Testis (tissue), 3 donors: Measurements from ENCODE around the gene GHRH. TPM values are rescaled to one million over a fixed set of nuclear protein-coding genes. Genes with fewer than 3 reads are reported as not detected.

ENCODE experiments used
- DNase-seq: peaks from one replicate; pipeline ENCODE4 v3.0.0-alpha.2; 2019
- H3K27ac ChIP-seq, 2 donors: fragments of 200-600 bp; sonication (generic); one replicate each; pipeline ENCODE4 v1.5.1; 2019
- H3K27me3 ChIP-seq: fragments of 200-600 bp; sonication (generic); one replicate; pipeline ENCODE4 v1.5.1; 2019
- H3K36me3 ChIP-seq: fragments of 200-600 bp; sonication (generic); one replicate; pipeline ENCODE4 v1.5.1; 2017; ENCODE audit warnings: low read depth; ENCODE audit errors: missing control alignments
- H3K4me1 ChIP-seq: fragments of 200-600 bp; sonication (generic); one replicate; pipeline ENCODE4 v1.5.1; 2019
- H3K4me3 ChIP-seq, 2 donors: fragments of 200-600 bp; sonication (generic); one replicate each; pipeline ENCODE4 v1.5.1; 2017 to 2019
- H3K9me3 ChIP-seq: fragments of 200-600 bp; sonication (generic); one replicate; pipeline ENCODE4 v1.5.1; 2017
- POLR2A ChIP-seq: fragments of 450-650 bp; IDR thresholded peaks from one replicate; pipeline ENCODE4 v1.6.1; 2017; ENCODE audit warnings: antibody characterized with exemption, mild to moderate bottlenecking, moderate library complexity
- WGBS, 2 donors: methylation state at CpG; one replicate each; pipeline ENCODE4 v1.1.5; 2018; 5-methylcytosine and 5-hydroxymethylcytosine counted together
- intact Hi-C: fragments of 100-400 bp; cut with DNase I; formaldehyde crosslinking; loops from one replicate; pipeline ENCODE4 v1.15.1; 2023; ENCODE audit warnings: low total_unique reads
- polyA plus RNA-seq: library from polyadenylated mRNA; stranded (reverse); fragments of 350-450 nt; fragmentation: Illumina TruSeq; extraction: RNeasy Lipid Tissue Mini Kit (QIAGEN cat#74804); gene quantifications from one replicate; pipeline ENCODE4 v1.2.3, GENCODE V29; 2014; ENCODE audit warnings: low read depth, low replicate concordance; ENCODE audit not compliant: insufficient read depth
- total RNA-seq, 2 donors: library from RNA; depleted of rRNA; stranded (reverse); fragments of >200 nt; gene quantifications; one replicate each; pipeline ENCODE4 v1.2.3, GENCODE V29; 2016
- TF ChIP-seq, protein P1 (sequence below), 3 experiments: fragments of 450-650 bp in 2 of 3; fragments of 200-600 bp in 1 of 3; sonication (generic) in 1 of 3; IDR thresholded peaks; one replicate each; pipeline ENCODE4 v1.5.1; 2016 to 2019; ENCODE audit warnings: antibody characterized with exemption in 3 of 3, mild to moderate bottlenecking in 2 of 3, moderate library complexity in 1 of 3

GHRH gene
- total and polyA plus RNA-seq, 3 donors from 2014 or later, result not detected

DNA sequence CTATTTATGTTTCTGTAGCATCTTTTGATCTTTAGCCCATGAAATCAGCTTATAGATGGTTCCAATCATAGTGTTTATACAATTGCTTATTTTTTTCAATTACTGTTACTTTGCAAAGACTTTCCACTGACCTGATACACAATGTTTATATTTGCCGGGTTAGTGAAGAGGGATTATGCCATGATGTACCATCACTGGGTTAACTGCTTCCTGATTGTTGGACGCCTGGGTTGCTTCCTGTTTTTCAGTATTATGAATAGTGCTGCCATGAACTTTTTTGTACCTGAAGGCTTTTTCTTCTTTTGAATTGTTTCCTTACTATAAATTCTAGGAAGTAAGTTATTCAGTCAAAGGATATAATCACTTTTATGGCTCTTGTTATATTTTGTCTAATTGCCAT is 34.8 kb upstream of the GHRH start:
- intact Hi-C loops, result no loop called here
- Histone ChIP-seq H3K27me3 (no peaks in the 10 kb centered on the region), H3K27ac (peak overlapping the region in 1 of 2 donors; percentile 80), H3K9me3 (no peaks in the 10 kb centered on the region), H3K4me1 (peaks cover 24% of the 10 kb centered on the region), H3K4me3 (no peak overlapping the region), H3K36me3 (no peaks in the 10 kb centered on the region)
- TF ChIP-seq POLR2A, result no peak
- TF ChIP-seq, protein P1, sequence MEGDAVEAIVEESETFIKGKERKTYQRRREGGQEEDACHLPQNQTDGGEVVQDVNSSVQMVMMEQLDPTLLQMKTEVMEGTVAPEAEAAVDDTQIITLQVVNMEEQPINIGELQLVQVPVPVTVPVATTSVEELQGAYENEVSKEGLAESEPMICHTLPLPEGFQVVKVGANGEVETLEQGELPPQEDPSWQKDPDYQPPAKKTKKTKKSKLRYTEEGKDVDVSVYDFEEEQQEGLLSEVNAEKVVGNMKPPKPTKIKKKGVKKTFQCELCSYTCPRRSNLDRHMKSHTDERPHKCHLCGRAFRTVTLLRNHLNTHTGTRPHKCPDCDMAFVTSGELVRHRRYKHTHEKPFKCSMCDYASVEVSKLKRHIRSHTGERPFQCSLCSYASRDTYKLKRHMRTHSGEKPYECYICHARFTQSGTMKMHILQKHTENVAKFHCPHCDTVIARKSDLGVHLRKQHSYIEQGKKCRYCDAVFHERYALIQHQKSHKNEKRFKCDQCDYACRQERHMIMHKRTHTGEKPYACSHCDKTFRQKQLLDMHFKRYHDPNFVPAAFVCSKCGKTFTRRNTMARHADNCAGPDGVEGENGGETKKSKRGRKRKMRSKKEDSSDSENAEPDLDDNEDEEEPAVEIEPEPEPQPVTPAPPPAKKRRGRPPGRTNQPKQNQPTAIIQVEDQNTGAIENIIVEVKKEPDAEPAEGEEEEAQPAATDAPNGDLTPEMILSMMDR (IDR thresholded peaks at IDR 0.05), result no peak
- 29 to 31% methylated on average over 2 of the region's 2 CpGs for WGBS, 2 donors
- no peak for DNase-seq

DNA sequence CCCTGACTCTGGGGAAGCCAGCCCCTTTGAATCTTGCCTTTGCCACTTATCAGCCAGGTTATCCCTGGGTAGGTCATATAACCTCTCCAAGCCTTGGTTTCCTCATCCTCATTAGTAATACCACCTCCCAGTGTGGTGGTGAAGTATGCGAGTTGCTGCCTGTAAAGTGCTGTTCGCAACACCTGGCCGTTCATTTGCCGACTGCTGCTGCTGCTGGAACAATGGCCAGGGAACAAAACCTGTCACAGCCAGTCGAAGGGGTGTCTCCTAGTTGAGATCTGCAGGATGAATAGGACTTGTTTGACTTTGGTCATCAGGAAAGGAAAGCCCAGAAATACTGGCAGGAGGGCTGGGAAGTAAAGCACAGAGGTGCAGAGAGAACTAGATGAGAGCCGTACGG is 34.0 kb upstream of the GHRH start:
- H3K4me3 ChIP-seq, result no peak overlapping the region
- H3K36me3 ChIP-seq, result no peaks in the 10 kb centered on the region
- 84 to 93% methylated on average over 7 of the region's 7 CpGs for WGBS, 2 donors
- H3K27me3 ChIP-seq, result no peaks in the 10 kb centered on the region
- no peak for TF ChIP-seq POLR2A
- TF ChIP-seq, protein P1 (IDR thresholded peaks at IDR 0.05), result no peak
- peaks cover 24% of the 10 kb centered on the region for H3K4me1 ChIP-seq
- H3K27ac ChIP-seq, result peak overlapping the region in 1 of 2 donors; percentile 80
- intact Hi-C loops, result no loop called here
- H3K9me3 ChIP-seq, result no peaks in the 10 kb centered on the region
- no peak for DNase-seq

DNA sequence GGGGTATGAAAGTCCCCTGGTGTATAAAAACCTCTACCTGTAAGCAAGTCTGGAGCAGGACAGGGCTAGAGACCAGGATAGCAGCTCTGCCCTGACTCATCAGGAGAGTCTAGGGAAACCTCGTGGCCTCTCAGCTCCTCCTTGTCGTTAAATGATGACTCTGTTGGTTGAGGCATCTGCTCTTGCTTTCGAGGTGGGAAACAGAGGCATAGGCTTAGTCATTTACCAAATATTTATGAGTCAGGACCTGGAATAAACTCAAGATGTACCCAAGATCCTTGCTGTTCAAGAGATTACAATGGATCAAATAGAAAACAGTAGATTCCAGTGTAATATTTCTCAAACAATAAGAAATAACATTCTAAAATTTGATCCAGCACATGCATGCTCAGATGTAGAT is 33.4 kb upstream of the GHRH start:
- Histone ChIP-seq H3K27ac (peak overlapping the region in 1 of 2 donors; percentile 8), H3K4me1 (peaks cover 24% of the 10 kb centered on the region), H3K27me3 (no peaks in the 10 kb centered on the region), H3K4me3 (no peak overlapping the region), H3K9me3 (no peaks in the 10 kb centered on the region), H3K36me3 (no peaks in the 10 kb centered on the region)
- 63 to 71% methylated on average over 3 of the region's 3 CpGs for WGBS, 2 donors
- intact Hi-C loops, result no loop called here
- no peak for TF ChIP-seq POLR2A
- TF ChIP-seq, protein P1 (IDR thresholded peaks at IDR 0.05), result no peak
- DNase-seq, result no peak

- Histone ChIP-seq H3K27me3 (no peaks in the 10 kb centered on the region), H3K4me1 (peaks cover 24% of the 10 kb centered on the region), H3K27ac (no peak overlapping the region), H3K9me3 (no peaks in the 10 kb centered on the region), H3K36me3 (no peaks in the 10 kb centered on the region), H3K4me3 (no peak overlapping the region)
- 88 to 90% methylated on average over 6 of the region's 6 CpGs for WGBS, 2 donors
- intact Hi-C loops, result no loop called here
- TF ChIP-seq POLR2A, result no peak
- TF ChIP-seq, protein P1 (IDR thresholded peaks at IDR 0.05), result no peak
- DNase-seq, result no peak
Observed at GRCh38 chr20:37294262-37294981, 32.8 kb upstream of the GHRH start.
